Endothelial cell of umbilical vein (primary cell): ENCODE results near the gene MRPS6. TPM values are rescaled to one million over a fixed set of nuclear protein-coding genes. Genes with fewer than 3 reads are reported as not detected.

Experiments
- BruUV-seq: library from RNA; stranded (reverse); fragments of 400-500 nt; replicated peaks from 2 replicates; lab custom pipeline; 2021; lab: Mats Ljungman, UMichigan
- CTCF ChIA-PET: fragments of 300-600, 350-600 bp; sonication (Branson Sonifier 250); formaldehyde crosslinking; loops from one replicate; lab custom pipeline; 2021; ENCODE audit warnings: antibody characterized with exemption, inconsistent platforms; lab: Charles Lee
- POLR2A ChIA-PET: fragments of 300-600, 350-600 bp; sonication (Branson Sonifier 250); formaldehyde crosslinking; loops from one replicate; lab custom pipeline; 2021; ENCODE audit warnings: antibody characterized with exemption, inconsistent platforms; lab: Charles Lee
- DNase-seq: peaks from one replicate; pipeline ENCODE4 v3.0.0-alpha.2; 2011; ENCODE audit warnings: low read depth, low spot score
- FAIRE-seq: peaks from 2 replicates; lab custom pipeline; 2011; peaks lifted over from hg19 to GRCh38; lab: Jason Lieb, UNC
- H2AFZ ChIP-seq: 2 replicates; pipeline ENCODE4 v1.6.0; 2012; ENCODE audit warnings: low read depth, low read length, control low read depth, inconsistent platforms
- H3K27ac ChIP-seq: 2 replicates; pipeline ENCODE4 v1.5.1; 2011; ENCODE audit warnings: low read depth, mild to moderate bottlenecking, control low read depth, low read length, moderate library complexity; ENCODE audit not compliant: insufficient read depth
- H3K27me3 ChIP-seq, 2 experiments: 2 replicates each; pipeline versions ENCODE4 v1.6.0 to v1.6.1; 2011; ENCODE audit warnings: low read length in 2 of 2, mixed read lengths in 1 of 2; ENCODE audit not compliant: control insufficient read depth in 2 of 2, insufficient read depth in 2 of 2
- H3K36me3 ChIP-seq, 2 experiments: 2 replicates in 1 of 2; 3 replicates in 1 of 2; pipeline ENCODE4 v1.5.1; 2011; ENCODE audit warnings: low read length in 2 of 2, mild to moderate bottlenecking in 1 of 2, moderate library complexity in 1 of 2; ENCODE audit not compliant: control insufficient read depth in 2 of 2, insufficient read depth in 2 of 2; ENCODE audit errors: extremely low read depth in 1 of 2
- H3K4me1 ChIP-seq: 3 replicates; pipeline ENCODE4 v1.5.1; 2011; ENCODE audit warnings: mild to moderate bottlenecking, low read length; ENCODE audit not compliant: control insufficient read depth, insufficient read depth; ENCODE audit errors: extremely low read depth
- H3K4me2 ChIP-seq: 2 replicates; pipeline ENCODE4 v1.6.1; 2011; ENCODE audit warnings: low read length, control low read depth, mixed read lengths; ENCODE audit not compliant: insufficient read depth
- H3K4me3 ChIP-seq, 3 experiments: fragments of 200-600 bp in 1 of 3; sonication (generic), shearing (Covaris generic) in 1 of 3; replicated peaks in 1 of 3; 2 replicates each; pipeline ENCODE4 v1.5.1; 2011 to 2016; ENCODE audit warnings: control low read depth in 3 of 3, low read length in 3 of 3, mild to moderate bottlenecking in 2 of 3, inconsistent platforms in 1 of 3, low read depth in 1 of 3, moderate library complexity in 1 of 3; ENCODE audit not compliant: insufficient read depth in 1 of 3
- H3K79me2 ChIP-seq: 2 replicates; pipeline ENCODE4 v1.6.0; 2012; ENCODE audit warnings: low read length, inconsistent platforms; ENCODE audit not compliant: control insufficient read depth, insufficient read depth
- H3K9ac ChIP-seq: replicated peaks from 2 replicates; pipeline ENCODE3; 2011; ENCODE audit warnings: low read length, control low read depth; ENCODE audit not compliant: insufficient read depth; ENCODE audit errors: extremely low read depth
- H3K9me1 ChIP-seq: replicated peaks from 3 replicates; pipeline ENCODE4 v1.6.0; 2011; ENCODE audit warnings: mild to moderate bottlenecking, low read length; ENCODE audit not compliant: control insufficient read depth, insufficient read depth; ENCODE audit errors: extremely low read depth
- H3K9me3 ChIP-seq: replicated peaks from 2 replicates; pipeline ENCODE4 v1.5.1; 2012; ENCODE audit warnings: low read length, inconsistent platforms; ENCODE audit not compliant: control insufficient read depth, insufficient read depth
- H4K20me1 ChIP-seq: replicated peaks from 2 replicates; pipeline ENCODE3; 2011; ENCODE audit warnings: mild to moderate bottlenecking, low read length; ENCODE audit not compliant: control insufficient read depth, insufficient read depth; ENCODE audit errors: extremely low read depth
- EZH2 ChIP-seq: IDR thresholded peaks from 2 replicates; pipeline ENCODE4 v1.6.1; 2012; ENCODE audit warnings: borderline replicate concordance, low read depth, mild to moderate bottlenecking, moderate library complexity, low read length, inconsistent platforms; ENCODE audit not compliant: severe bottlenecking
- FOS ChIP-seq: IDR thresholded peaks from 2 replicates; pipeline ENCODE4 v1.6.1; 2011; ENCODE audit warnings: mild to moderate bottlenecking, low read length, moderate library complexity, borderline replicate concordance; ENCODE audit not compliant: insufficient read depth
- GATA2 ChIP-seq: IDR thresholded peaks from 2 replicates; pipeline ENCODE4 v1.7.0; 2011; ENCODE audit warnings: low read depth, mild to moderate bottlenecking, moderate library complexity, mixed read lengths, low read length; ENCODE audit not compliant: insufficient read length, insufficient read depth
- JUN ChIP-seq: IDR thresholded peaks from 2 replicates; pipeline ENCODE4 v1.6.1; 2011; ENCODE audit warnings: borderline replicate concordance, low read depth; ENCODE audit not compliant: insufficient read length, insufficient read depth
- MYC ChIP-seq: IDR thresholded peaks from one replicate; pipeline ENCODE4 v1.6.1; 2011; ENCODE audit warnings: mild to moderate bottlenecking, low read depth, low read length
- POLR2A ChIP-seq: IDR thresholded peaks from 2 replicates; pipeline ENCODE4 v1.6.1; 2012; ENCODE audit warnings: low read depth, mild to moderate bottlenecking, control low read depth, low read length
- POLR2AphosphoS5 ChIP-seq: IDR thresholded peaks from 2 replicates; pipeline ENCODE4 v1.6.1; 2012; ENCODE audit warnings: low read depth, mild to moderate bottlenecking, control low read depth, low read length, moderate library complexity; ENCODE audit not compliant: insufficient read depth
- dilution Hi-C: fragments of 300-500 bp; cut with MboI; formaldehyde crosslinking; loops from one replicate; pipeline ENCODE4 v1.15.0; 2019; ENCODE audit warnings: low sequenced_read_pairs; ENCODE audit not compliant: extremely low pct_ligation_motif_present
- intact Hi-C: fragments of 100-400 bp; cut with micrococcal nuclease; formaldehyde crosslinking; loops from one replicate; pipeline ENCODE4 v1.10.0; 2022
- polyA plus RNA-seq, 4 experiments: library from polyadenylated mRNA; depleted of rRNA in 3 of 4; stranded (reverse) in 3 of 4; unstranded in 1 of 4; fragments of >200 nt; gene quantifications; 2 replicates each; pipeline versions ENCODE4 v1.2.1 to v1.2.3, GENCODE V29; 2011 to 2012; ENCODE audit warnings: missing spikeins in 1 of 4
- total RNA-seq: library from RNA; stranded (reverse); gene quantifications from 2 replicates; pipeline ENCODE4 v1.2.3, GENCODE V29; 2021
- TF ChIP-seq, protein P1 (sequence below), 2 donors: IDR thresholded peaks; 1 replicate in 1 of 2; 2 replicates in 1 of 2; pipeline ENCODE4 v1.5.1; 2011; ENCODE audit warnings: low read length in 2 of 2, mild to moderate bottlenecking in 2 of 2, moderate library complexity in 2 of 2, control low read depth in 1 of 2, inconsistent platforms in 1 of 2, low read depth in 1 of 2; ENCODE audit not compliant: insufficient read depth in 1 of 2; ENCODE audit errors: extremely low read depth in 1 of 2
- TF ChIP-seq, protein P2 (sequence below): IDR thresholded peaks from 2 replicates; pipeline ENCODE4 v1.6.1; 2011; ENCODE audit not compliant: insufficient read depth, insufficient read length

The MRPS6 gene
- total and polyA plus RNA-seq, 2 donors (not counting 3 experiments of a cell fraction or from before 2014, with no cell fraction given): 19.8 to 37.2 TPM

DNA sequence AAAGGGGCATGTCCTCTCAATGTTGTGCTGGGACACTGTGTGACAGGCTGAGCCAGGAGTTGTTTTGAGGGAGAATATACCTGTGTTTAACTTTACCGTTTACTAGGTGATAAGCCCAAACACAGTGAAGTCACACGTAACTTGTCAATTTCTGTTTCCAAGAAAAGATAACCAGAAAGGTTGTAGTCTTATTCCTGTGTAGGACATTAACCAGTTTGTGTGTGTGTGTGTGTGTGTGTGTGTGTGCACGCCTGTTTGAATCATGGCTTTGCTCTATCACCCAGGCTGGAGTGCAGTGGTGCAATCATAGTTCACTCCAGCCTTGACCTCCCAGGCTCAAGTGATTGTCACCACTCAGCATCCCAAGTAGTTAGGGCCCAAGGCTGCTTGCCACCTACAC lies 83.6 kb downstream of the MRPS6 start:
- H3K36me3 ChIP-seq: no peaks in the 10 kb centered on the region
- H3K4me3 ChIP-seq: no peak overlapping the region
- no peak for FAIRE-seq
- no peak overlapping the region for H3K4me2 ChIP-seq
- no peak overlapping the region for H3K9ac ChIP-seq
- ChIA-PET CTCF (no interaction called here), POLR2A (no interaction called here)
- no peaks in the 10 kb centered on the region for H3K9me3 ChIP-seq
- no peak overlapping the region for H2AFZ ChIP-seq
- H3K27ac ChIP-seq: no peak overlapping the region
- no peaks in the 10 kb centered on the region for H3K4me1 ChIP-seq
- intact Hi-C loops (no loop called here), dilution Hi-C loops (no loop called here)
- H3K9me1 ChIP-seq: no peaks in the 10 kb centered on the region
- TF ChIP-seq, protein P1, sequence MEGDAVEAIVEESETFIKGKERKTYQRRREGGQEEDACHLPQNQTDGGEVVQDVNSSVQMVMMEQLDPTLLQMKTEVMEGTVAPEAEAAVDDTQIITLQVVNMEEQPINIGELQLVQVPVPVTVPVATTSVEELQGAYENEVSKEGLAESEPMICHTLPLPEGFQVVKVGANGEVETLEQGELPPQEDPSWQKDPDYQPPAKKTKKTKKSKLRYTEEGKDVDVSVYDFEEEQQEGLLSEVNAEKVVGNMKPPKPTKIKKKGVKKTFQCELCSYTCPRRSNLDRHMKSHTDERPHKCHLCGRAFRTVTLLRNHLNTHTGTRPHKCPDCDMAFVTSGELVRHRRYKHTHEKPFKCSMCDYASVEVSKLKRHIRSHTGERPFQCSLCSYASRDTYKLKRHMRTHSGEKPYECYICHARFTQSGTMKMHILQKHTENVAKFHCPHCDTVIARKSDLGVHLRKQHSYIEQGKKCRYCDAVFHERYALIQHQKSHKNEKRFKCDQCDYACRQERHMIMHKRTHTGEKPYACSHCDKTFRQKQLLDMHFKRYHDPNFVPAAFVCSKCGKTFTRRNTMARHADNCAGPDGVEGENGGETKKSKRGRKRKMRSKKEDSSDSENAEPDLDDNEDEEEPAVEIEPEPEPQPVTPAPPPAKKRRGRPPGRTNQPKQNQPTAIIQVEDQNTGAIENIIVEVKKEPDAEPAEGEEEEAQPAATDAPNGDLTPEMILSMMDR (IDR thresholded peaks at IDR 0.05; ENCODE audit: extremely low read depth in 1 of 2, insufficient read depth in 1 of 2, low read depth in 1 of 2, low read length in 2 of 2): no peak
- TF ChIP-seq POLR2AphosphoS5: no peak
- TF ChIP-seq, protein P2, sequence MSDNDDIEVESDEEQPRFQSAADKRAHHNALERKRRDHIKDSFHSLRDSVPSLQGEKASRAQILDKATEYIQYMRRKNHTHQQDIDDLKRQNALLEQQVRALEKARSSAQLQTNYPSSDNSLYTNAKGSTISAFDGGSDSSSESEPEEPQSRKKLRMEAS: no peak
- no TSS peak for BruUV-seq
- H3K27me3 ChIP-seq: no peaks in the 10 kb centered on the region
- no peak for DNase-seq
- H4K20me1 ChIP-seq: no peaks in the 10 kb centered on the region
- H3K79me2 ChIP-seq: no peaks in the 10 kb centered on the region

DNA sequence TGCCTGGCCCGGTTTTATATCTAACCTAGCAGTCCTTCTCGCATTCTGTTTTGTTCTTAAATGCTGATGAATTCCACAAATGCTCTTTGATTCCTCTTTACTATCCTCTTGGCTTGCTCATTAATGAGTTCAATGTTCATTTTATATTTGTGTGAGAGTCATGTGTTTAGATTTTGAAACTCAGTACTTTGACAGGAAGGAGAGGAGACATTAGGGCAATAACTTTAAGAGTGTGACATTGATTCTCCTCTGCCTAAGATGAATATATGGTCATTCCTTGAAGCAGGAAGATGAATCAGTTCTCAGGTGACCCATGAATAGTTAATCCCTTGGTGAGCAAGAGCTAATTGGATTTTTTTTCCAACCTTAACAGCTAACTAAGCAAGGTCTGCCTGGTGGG lies 84.1 kb downstream of the MRPS6 start:
- intact Hi-C loops (no loop called here), dilution Hi-C loops (no loop called here)
- BruUV-seq: no TSS peak
- ChIA-PET POLR2A (no interaction called here), CTCF (no interaction called here)
- no peak overlapping the region for H3K4me2 ChIP-seq
- H3K27me3 ChIP-seq: no peaks in the 10 kb centered on the region
- no peaks in the 10 kb centered on the region for H3K36me3 ChIP-seq
- no peak overlapping the region for H2AFZ ChIP-seq
- no peak overlapping the region for H3K27ac ChIP-seq
- no peaks in the 10 kb centered on the region for H3K9me3 ChIP-seq
- no peaks in the 10 kb centered on the region for H3K79me2 ChIP-seq
- no peak overlapping the region for H3K9ac ChIP-seq
- DNase-seq: no peak
- FAIRE-seq: no peak
- no peak overlapping the region for H3K4me3 ChIP-seq
- no peaks in the 10 kb centered on the region for H4K20me1 ChIP-seq
- no peaks in the 10 kb centered on the region for H3K9me1 ChIP-seq
- no peaks in the 10 kb centered on the region for H3K4me1 ChIP-seq
- TF ChIP-seq FOS (no peak), JUN (no peak), MYC (no peak), EZH2 (no peak), POLR2A (no peak), GATA2 (no peak), POLR2AphosphoS5 (no peak)
- TF ChIP-seq, protein P2: no peak
- TF ChIP-seq, protein P1 (IDR thresholded peaks at IDR 0.05; ENCODE audit: extremely low read depth in 1 of 2, insufficient read depth in 1 of 2, low read depth in 1 of 2, low read length in 2 of 2): no peak
